Heart left ventricle (tissue), 16 donors: ENCODE data around the gene ZNF106. TPM values are rescaled to one million over a fixed set of nuclear protein-coding genes. Genes with fewer than 3 reads are reported as not detected.

ENCODE experiments used
- ATAC-seq, 4 donors: fragments of 200-7000 bp; cut with Tn5 transposase; one replicate each; pipeline ENCODE4 v1.9.1; 2020 to 2022; ENCODE audit warnings: moderate library complexity in 4 of 4, mild to moderate bottlenecking in 3 of 4, moderate number of reproducible peaks in 1 of 4
- DNase-seq, 5 donors: peaks; one replicate each; pipeline ENCODE4 v3.0.0-alpha.2; 2020
- H3K27ac ChIP-seq, 12 donors: fragments of 200-600 bp; sonication (generic) in 4 of 12; one replicate each; pipeline versions ENCODE4 v1.5.0 to v1.8.0; 2016 to 2022; ENCODE audit warnings: mild to moderate bottlenecking in 2 of 12
- H3K27me3 ChIP-seq, 9 donors: fragments of 200-600 bp; sonication (generic) in 2 of 9; one replicate each; pipeline versions ENCODE4 v1.5.1 to v1.8.0; 2016 to 2022; ENCODE audit warnings: mild to moderate bottlenecking in 3 of 9
- H3K36me3 ChIP-seq, 9 donors: fragments of 200-600 bp; sonication (generic) in 2 of 9; one replicate each; pipeline versions ENCODE4 v1.5.0 to v1.8.0; 2018 to 2022; ENCODE audit warnings: mild to moderate bottlenecking in 2 of 9
- H3K4me1 ChIP-seq, 12 donors: fragments of 200-600 bp; sonication (generic) in 4 of 12; one replicate each; pipeline versions ENCODE4 v1.5.0 to v1.8.0; 2016 to 2022; ENCODE audit warnings: mild to moderate bottlenecking in 3 of 12
- H3K4me3 ChIP-seq, 12 donors: fragments of 200-600 bp; sonication (generic) in 4 of 12; one replicate each; pipeline versions ENCODE4 v1.5.0 to v1.8.0; 2017 to 2022; ENCODE audit warnings: mild to moderate bottlenecking in 9 of 12, moderate library complexity in 4 of 12
- H3K9me3 ChIP-seq, 12 donors: fragments of 200-600 bp; sonication (generic) in 4 of 12; one replicate each; pipeline versions ENCODE4 v1.5.0 to v1.8.0; 2016 to 2022; ENCODE audit warnings: mild to moderate bottlenecking in 1 of 12
- CTCF ChIP-seq, 12 donors: fragments of 200-600 bp; sonication (generic) in 4 of 12; IDR thresholded peaks; one replicate each; pipeline versions ENCODE4 v1.5.0 to v1.8.0; 2018 to 2022; ENCODE audit warnings: antibody characterized with exemption in 12 of 12, mild to moderate bottlenecking in 5 of 12
- POLR2A ChIP-seq, 2 donors: fragments of 450-650 bp; IDR thresholded peaks; one replicate each; pipeline ENCODE4 v1.6.1; 2017; ENCODE audit warnings: antibody characterized with exemption in 2 of 2, mild to moderate bottlenecking in 2 of 2, moderate library complexity in 2 of 2
- WGBS, 4 donors: extraction: QIAGEN DNeasy Blood & Tissue Kit in 2 of 4; methylation state at CpG; one replicate each; pipeline versions ENCODE4 v1.1.5 to v1.1.7; 2013 to 2018; 5-methylcytosine and 5-hydroxymethylcytosine counted together
- intact Hi-C, 10 donors: fragments of 100-400 bp; cut with DNase I; formaldehyde crosslinking; loops; one replicate each; pipeline versions ENCODE4 v1.11.1 to v1.14.2; 2022
- polyA plus RNA-seq, 2 donors: library from polyadenylated mRNA; stranded (reverse); fragments of 200-250 nt; gene quantifications; one replicate each; pipeline ENCODE4 v1.2.3, GENCODE V29; 2013
- total RNA-seq, 9 donors: library from RNA; depleted of rRNA in 2 of 9; stranded (reverse); fragments of >200 nt in 2 of 9; fragmentation: NEBNext Ultra II Directional in 3 of 9; extraction: Animal tissue kit (Norgen Biotek cat#: 25700) in 3 of 9; gene quantifications; one replicate each; pipeline versions ENCODE4 v1.1.0 to v1.2.4, GENCODE V29; 2016 to 2023
- donor health status: ischemic (EF 13 %, LVEDD 7.1; RV severe dilation, severe dysfunction).
- donor health status: healthy with polysubstance abuse.
- donor health status: DM: no; HTN: yes; CAD: no.
- donor health status: DM: no; HTN: no; CAD: no.
- donor health status: ischemic (EF 25% LVEDD 6.9; RV normal size, moderate dysfunction).
- donor health status: ischemic (EF 25% LVEDD 5.7; RV mildly dilated, moderate dysfunction).
- donor health status: healthy.
- donor health status: DM: yes; HTN: yes; CAD: no.
- donor health status: ischemic (EF 35%, LVEDD 5.7; RV mildly dilated, moderate dysfunction).
- donor health status: nonischemic (EF 11% LVEDD 7.7; RV severe dilation, severe dysfunction).
- donor health status: DM: yes; HTN: yes; CAD: no.
- donor health status: PGD.
- donor health status: ischemic (EF 29% LVEDD 5.4; RV normal size, mild dysfunction).
- donor health status: nonischemic (EF 23%, LVEDD 6.1; RV moderate dilation, normal function).

Gene ZNF106
- total and polyA plus RNA-seq, 11 donors: 135 to 999 (median 705) TPM

DNA sequence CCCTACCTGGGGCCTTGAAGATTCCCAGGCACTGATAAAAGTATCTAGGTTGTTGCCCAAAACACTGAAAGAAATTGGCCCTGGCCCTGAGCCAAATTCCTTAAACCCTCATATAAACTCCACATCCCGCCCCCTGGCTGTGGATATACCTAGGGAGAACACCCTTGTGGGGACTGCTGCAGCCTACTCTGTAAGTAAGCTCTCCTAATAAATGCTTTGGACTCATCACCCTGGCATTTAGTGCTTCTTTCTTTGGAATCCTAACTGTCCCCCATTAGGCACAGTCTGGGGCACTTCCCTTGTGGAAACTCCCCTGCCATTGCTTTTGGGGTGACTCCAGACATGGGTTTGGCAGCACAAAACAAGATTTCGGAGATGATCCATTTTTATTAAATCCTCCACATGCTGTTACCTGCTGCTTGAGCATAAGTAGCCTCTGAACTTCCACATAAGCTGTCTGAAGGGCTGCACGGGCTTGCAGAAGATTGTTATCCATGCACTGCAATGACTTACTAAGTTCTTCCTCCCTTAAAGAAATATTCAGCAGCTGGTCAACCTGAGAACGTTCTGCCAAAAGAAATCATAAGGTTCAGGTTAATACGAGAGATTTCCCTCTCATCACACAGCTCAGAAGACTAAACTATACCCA lies 46.4 kb downstream of the ZNF106 start:
- H3K27ac ChIP-seq: no peak overlapping the region
- 76 to 82% (median 79%) methylated on average over 5 of the region's 5 CpGs for WGBS, 4 donors
- H3K9me3 ChIP-seq: no peaks in the 10 kb centered on the region
- peaks cover 0 to 20% (median 1%) of the 10 kb centered on the region in 12 donors for H3K4me1 ChIP-seq
- no peaks in the 10 kb centered on the region for H3K27me3 ChIP-seq
- peaks cover 0 to 100% (median 97%) of the 10 kb centered on the region in 9 donors for H3K36me3 ChIP-seq
- intact Hi-C loops: loop anchor here in 1 of 10 donors (10.0 kb wide), 1 partner anchor 170 kb away; the partner anchor contains the start of genes GANC and TMEM87A
- H3K4me3 ChIP-seq: no peak overlapping the region
- DNase-seq (no peak), ATAC-seq (no peak)
- TF ChIP-seq POLR2A (IDR thresholded peaks at IDR 0.05) (no peak), CTCF (IDR thresholded peaks at IDR 0.05) (no peak)

DNA sequence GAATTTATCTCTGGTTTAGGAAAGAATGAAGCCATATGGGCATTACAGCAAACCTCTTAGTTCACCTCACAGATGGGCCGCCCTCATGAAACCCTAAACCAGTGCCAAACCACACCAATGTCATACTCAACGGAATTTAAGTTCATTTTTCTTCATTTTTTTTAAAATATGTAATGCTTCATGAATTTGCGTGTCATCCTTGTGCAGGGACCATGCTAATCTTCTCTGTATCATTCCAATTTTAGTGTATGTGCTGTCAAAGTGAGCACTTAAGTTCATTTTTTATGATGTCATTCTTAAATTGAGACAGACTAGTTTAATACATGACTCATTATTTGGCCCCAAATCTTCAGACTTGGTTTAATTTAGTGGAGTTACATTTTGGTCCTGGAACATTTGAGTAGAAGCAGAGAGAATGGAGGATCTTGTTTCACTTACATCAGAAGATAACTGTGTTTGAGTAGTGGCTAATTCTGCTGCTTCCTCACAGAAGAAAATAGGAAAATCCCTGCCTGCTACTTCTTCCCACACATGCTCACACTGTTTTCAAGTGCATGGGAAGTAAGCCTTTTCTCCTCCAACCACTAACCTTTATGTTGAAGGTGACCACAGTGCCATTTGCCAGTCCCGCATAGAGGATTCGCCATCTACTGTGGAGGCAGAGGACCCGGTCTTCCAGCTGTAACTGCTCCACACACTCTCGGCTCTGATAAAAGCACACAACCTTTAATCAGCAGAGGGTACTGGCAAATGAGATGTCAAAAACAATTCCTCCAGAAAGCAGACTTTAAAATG lies 63.3 kb downstream of the ZNF106 start:
- H3K9me3 ChIP-seq: no peaks in the 10 kb centered on the region
- no peaks in the 10 kb centered on the region for H3K27me3 ChIP-seq
- intact Hi-C loops: no loop called here
- H3K4me1 ChIP-seq: peaks cover 0 to 11% (median 0%) of the 10 kb centered on the region in 12 donors
- H3K27ac ChIP-seq: peak overlapping the region in 7 of 12 donors; percentile 22 to 62 (median 54)
- ATAC-seq (peak; percentile 35 to 82 (median 52)), DNase-seq (no peak)
- peaks cover 0 to 100% (median 100%) of the 10 kb centered on the region in 9 donors for H3K36me3 ChIP-seq
- TF ChIP-seq CTCF (IDR thresholded peaks at IDR 0.05) (no peak), POLR2A (IDR thresholded peaks at IDR 0.05) (no peak)
- WGBS, 4 donors: 73 to 79% (median 78%) methylated on average over 7 of the region's 7 CpGs
- no peak overlapping the region for H3K4me3 ChIP-seq

DNA sequence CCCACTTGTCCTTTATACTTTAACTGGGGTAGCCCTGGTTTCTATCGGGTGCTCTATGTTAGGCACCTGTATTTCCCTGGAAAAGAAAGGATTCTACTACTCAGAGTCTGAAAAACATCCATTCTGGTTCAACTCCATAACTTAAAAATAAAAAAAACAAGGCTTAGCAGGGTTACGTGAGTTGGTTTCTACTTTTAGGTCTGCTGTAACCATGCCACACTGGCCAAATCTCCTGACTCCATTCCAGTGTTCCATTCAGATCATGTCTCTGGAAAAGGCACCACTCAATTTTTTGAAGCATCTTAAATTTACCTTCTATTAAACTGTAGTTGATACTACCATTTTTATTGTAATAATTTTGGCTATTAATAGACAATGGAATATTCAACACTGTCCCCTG lies 69.6 kb downstream of the ZNF106 start:
- ATAC-seq (peak; percentile 70 to 86 (median 78)), DNase-seq (no peak)
- Histone ChIP-seq H3K4me3 (no peak overlapping the region), H3K36me3 (peaks cover 0 to 100% (median 100%) of the 10 kb centered on the region in 9 donors), H3K27ac (peak overlapping the region in 8 of 12 donors; percentile 22 to 77 (median 58)), H3K4me1 (peaks cover 0 to 18% (median 6%) of the 10 kb centered on the region in 12 donors), H3K27me3 (no peaks in the 10 kb centered on the region), H3K9me3 (no peaks in the 10 kb centered on the region)
- intact Hi-C loops: no loop called here
- TF ChIP-seq CTCF (IDR thresholded peaks at IDR 0.05) (no peak), POLR2A (IDR thresholded peaks at IDR 0.05) (no peak)
- 74 to 82% (median 76%) methylated on average over 2 of the region's 2 CpGs for WGBS, 4 donors

DNA sequence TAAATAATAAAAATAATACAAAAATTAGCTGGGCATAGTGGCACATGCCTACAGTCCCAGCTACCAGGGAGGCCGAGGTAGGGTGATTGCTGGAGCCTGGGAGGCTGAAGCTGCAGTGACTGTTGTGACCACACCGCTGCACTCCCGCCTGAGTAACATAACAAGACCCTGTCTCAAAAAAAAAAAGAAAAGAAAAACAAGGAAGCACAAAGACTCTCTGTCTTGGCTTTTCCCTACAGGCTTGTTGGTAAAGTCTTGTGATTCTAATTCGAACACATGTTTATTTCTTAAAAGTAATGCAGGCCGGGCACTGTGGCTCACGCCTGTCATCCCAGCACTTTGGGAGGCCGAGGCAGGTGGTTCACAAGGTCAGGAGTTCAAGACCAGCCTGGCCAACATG lies 71.6 kb downstream of the ZNF106 start:
- peaks cover 0 to 100% (median 100%) of the 10 kb centered on the region in 9 donors for H3K36me3 ChIP-seq
- no peak for DNase-seq
- intact Hi-C loops: no loop called here
- no peak for TF ChIP-seq POLR2A (IDR thresholded peaks at IDR 0.05)
- no peak for TF ChIP-seq CTCF (IDR thresholded peaks at IDR 0.05)
- H3K9me3 ChIP-seq: no peaks in the 10 kb centered on the region
- no peak for ATAC-seq
- H3K27me3 ChIP-seq: no peaks in the 10 kb centered on the region
- H3K4me3 ChIP-seq: no peak overlapping the region
- peaks cover 0 to 21% (median 9%) of the 10 kb centered on the region in 12 donors for H3K4me1 ChIP-seq
- 80 to 95% (median 85%) methylated on average over 7 of the region's 7 CpGs for WGBS, 4 donors
- H3K27ac ChIP-seq: no peak overlapping the region
